HG03066 (cell line): Measurements from ENCODE around the gene MGAT4B.

ENCODE experiments used
- ATAC-seq: cut with Tn5 transposase; IDR thresholded peaks from one replicate; pipeline ENCODE4 v1.9.1; 2021; ENCODE audit warnings: low read depth; ENCODE audit not compliant: unreplicated experiment

The MGAT4B gene

DNA sequence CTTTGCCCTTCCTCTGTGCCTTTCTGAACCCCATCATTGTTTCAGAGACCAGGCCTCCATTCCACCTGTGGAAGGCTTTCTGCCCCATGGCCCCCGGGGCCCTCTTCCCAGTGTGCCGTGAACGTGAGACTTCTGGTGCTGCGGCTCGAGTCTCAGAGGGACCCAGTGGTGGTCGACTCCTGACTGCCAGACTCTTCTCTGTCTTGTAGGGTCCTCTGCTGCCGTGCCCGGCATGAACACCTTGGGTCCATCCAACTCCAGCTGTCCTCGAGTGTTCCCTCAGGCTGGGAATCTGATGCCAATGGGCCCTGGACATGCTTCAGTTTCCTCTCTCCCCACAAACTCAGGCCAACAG is 33.0 kb downstream of the MGAT4B start:
- no peak for ATAC-seq

- ATAC-seq, result no peak
Observed at GRCh38 chr5:179772351-179772750, 34.3 kb downstream of the MGAT4B start.

DNA sequence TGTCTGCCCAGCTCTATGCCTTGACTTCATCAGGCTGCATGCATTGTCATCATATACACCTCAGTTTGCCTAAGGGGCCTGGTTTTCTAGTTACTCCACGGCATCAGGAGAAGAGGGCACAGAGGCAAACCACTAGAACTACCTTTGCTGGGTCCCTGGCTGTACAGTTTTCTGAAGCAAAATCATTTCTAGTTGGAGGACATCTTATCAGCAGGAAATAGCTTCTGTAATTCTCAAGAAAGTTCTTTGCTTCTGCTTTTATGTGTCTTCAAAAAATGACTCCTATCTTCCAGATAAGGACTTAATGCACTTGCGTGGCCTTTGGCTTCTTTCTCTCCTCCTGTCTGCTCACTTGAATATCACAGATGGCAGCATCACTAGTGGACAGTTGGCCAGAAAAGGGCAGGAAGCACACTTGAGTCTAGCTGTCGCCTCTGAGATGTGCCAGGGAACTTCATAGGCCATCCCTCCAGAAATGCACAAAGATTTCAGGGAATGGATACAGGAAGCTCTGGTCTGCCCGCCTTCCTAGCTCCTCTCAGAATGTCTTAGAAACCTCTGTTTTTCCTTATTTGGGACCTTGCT is 35.3 kb downstream of the MGAT4B start:
- no peak for ATAC-seq

GRCh38 chr5:179769796-179770195 is 36.9 kb downstream of the MGAT4B start:
- no peak for ATAC-seq

DNA sequence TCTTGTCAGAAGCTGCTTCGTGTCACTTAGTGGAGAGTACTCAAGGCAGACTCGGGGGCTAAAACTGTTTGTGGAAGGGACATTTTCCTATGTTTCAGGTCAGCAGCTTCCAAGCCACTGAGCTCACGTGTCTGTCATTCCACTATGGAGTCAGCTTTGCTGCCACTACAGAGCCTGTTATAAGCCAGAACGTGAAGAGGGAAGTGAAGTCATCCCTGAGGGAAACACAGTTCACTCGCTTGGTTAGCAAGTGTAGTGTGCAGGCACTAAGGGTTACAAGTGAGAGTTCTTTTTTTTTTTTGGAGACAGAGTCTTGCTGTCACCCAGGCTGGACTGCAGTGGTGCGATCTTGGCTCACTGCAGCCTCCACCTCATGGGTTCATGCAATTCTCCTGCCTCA is 37.4 kb downstream of the MGAT4B start:
- no peak for ATAC-seq

- ATAC-seq, result no peak
Observed at GRCh38 chr5:179768326-179769085, 38.2 kb downstream of the MGAT4B start.

GRCh38 chr5:179767496-179768100 is 39.1 kb downstream of the MGAT4B start:
- ATAC-seq, result no peak

DNA sequence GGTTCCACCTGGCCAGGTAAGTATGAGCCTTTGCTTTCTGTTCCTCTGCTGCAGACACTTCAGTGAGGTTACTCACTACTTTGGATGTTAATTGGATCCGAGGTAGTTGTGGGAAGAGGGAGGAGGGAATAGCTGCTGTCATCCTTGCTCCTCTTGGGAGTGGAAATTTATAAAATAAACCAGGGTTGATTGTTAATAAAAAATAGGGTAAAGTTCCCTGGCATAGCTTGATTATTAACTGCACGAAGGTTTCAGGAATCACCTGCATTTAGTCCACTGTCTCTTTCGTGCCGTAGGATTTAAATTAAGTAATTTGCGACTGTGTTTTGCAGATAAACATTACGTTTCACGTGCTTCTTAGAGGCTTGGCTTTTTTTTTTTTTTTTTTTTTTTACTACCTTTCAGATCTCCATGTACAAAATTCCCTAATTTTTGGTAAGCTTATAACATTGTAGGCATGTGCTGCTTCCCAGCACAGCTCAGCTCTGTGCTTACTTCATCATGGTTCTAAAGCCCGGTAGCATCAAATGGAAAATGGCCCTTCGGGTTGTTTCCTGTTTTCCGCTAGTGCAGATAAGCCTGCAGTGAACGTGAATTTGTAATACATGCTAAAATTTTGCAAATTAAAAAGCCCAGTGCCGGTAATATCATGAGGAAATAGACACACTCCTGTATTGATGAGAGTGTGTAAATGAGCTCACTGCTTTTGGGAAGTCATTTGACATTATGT is 39.8 kb downstream of the MGAT4B start:
- ATAC-seq, result no peak

GRCh38 chr5:179766021-179766725 is 40.5 kb downstream of the MGAT4B start:
- no peak for ATAC-seq

GRCh38 chr5:179765400-179765799 is 41.3 kb downstream of the MGAT4B start:
- ATAC-seq, result no peak

DNA sequence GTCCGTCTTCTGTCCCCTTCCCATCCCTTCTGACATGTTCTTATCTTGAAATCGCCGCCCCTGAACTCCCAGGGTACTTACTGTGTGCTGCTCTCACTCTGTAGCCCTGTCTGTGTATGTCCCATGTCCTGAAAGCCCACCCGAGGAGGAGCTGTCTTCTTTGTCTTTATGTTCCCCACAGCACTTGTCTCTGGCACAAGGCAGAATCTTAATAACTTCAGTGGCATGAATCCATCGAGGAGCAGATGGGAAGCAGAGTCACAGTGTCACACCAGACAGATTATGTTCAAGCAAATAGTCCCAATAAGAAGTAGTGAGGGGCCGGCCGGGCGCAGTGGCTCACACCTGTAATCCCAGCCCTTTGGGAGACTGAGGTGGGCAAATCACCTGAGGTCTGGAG is 42.6 kb downstream of the MGAT4B start:
- no peak for ATAC-seq

GRCh38 chr5:179763215-179763945 is 43.3 kb downstream of the MGAT4B start:
- ATAC-seq, result peak; percentile 59

GRCh38 chr5:179762781-179763176 is 43.9 kb downstream of the MGAT4B start:
- no peak for ATAC-seq

- no peak for ATAC-seq
Observed at GRCh38 chr5:179762079-179762780, 44.4 kb downstream of the MGAT4B start.

DNA sequence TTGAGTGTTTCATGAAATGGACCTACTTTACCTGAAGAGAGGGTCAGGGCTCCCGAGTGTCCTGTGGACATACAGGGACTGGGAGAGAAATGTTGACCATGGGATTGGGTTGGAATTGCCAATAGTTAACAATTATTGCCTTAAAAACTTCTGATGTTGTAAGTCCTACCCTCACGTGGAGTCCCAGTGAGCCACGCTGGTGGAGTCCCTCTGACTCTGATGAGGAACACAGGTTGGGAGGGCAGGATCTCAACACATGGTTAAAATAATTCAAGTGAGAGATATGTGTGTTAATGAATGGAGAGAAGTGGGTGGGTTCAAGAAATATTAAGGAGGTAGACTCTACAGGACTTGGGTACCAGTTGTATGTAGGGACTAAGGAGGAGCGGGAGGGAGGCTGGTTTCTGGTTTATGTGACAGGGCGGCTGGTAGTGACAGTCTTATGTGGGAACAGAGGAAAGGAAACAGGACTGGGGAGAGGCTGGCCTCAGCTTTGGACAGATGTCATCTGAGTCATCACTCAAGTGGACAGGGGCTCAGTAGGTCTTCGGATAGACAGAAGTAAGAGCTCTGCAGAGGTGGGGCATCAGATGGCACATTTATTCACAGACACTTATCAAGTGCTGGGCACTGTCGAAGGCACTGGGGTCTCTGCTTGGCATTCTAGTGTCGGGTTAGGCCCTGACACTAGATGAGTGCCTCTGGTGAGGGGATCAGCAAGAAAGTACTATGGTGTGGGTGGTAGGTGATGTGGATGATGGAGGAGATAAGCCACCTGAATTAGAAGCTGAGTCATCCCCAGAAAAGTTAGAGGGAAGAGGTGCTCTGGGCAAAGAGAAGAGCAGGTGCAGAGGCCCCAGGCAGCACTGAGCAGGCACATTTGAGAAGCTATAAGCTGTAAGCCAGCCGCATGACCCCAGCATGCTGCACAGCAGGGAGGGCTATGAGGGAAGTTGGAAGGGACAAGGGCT is 46.8 kb downstream of the MGAT4B start:
- no peak for ATAC-seq

GRCh38 chr5:179758955-179759354 is 47.7 kb downstream of the MGAT4B start:
- ATAC-seq, result no peak

DNA sequence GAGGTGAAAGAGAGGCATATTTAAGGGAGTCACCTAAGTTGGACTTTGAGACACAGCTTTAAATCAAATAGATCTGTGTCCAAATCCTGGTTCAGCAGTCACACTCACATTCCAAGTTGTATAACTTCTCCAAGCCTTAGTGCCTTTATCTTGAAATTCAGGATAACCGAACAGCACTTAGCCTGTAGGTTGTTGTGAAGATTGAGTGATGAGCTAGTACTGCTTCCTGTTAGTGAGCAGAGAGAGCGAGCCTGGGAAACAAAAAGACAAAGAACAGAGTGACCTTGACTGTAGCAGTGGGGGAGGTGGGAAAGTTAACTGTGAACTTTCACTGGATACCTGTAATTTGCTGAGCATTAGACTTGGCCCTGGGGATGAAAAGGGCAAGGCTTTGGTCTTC is 51.6 kb downstream of the MGAT4B start:
- ATAC-seq, result no peak

DNA sequence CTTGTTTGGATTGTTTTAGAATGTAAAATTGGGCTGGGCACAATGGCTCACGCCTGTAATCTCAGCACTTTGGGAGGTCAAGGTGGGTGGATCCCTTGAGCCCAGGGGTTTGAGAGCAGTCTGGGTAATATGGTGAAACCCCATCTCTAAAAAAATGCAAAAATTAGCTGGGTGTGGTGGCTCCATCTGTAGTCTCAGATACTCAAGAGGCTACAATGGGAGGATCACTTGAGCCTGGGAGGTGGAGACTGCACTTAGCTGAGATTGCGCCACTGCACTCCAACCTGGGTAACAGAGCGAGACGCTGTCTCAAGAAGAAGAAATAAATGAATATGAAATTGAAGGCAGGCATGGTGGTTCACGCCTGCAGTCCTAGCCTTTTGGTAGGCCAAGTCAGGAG is 52.7 kb downstream of the MGAT4B start:
- ATAC-seq, result no peak
